PC-3 (cell line): ENCODE data around the gene RIMBP2. TPM values are rescaled to one million over a fixed set of nuclear protein-coding genes. Genes with fewer than 3 reads are reported as not detected.

Experiments
- ATAC-seq: fragments of 200-7000 bp; cut with Tn5 transposase; 2 replicates; pipeline ENCODE4 v1.9.1; 2020; ENCODE audit warnings: mild to moderate bottlenecking, moderate library complexity
- BruUV-seq: library from RNA; stranded (reverse); fragments of 400-500 nt; replicated peaks from 2 replicates; lab custom pipeline; 2021; lab: Mats Ljungman, UMichigan
- CTCF ChIA-PET: fragments of 300-600 bp; sonication (Branson Sonifier 250); formaldehyde crosslinking; loops from one replicate; lab custom pipeline; 2022; ENCODE audit warnings: antibody characterized with exemption; lab: Charles Lee
- POLR2A ChIA-PET: fragments of 300-600 bp; sonication (Branson Sonifier 250); formaldehyde crosslinking; loops from one replicate; lab custom pipeline; 2022; ENCODE audit warnings: antibody characterized with exemption; ENCODE audit not compliant: unreplicated experiment; lab: Charles Lee
- DNase-seq: peaks from one replicate; pipeline ENCODE4 v3.0.0-alpha.2; 2015
- H2AFZ ChIP-seq: fragments of 300-600 bp; sonication (generic); 2 replicates; pipeline ENCODE4 v1.6.0; 2016; ENCODE audit warnings: antibody characterized with exemption, low read length
- H3F3A ChIP-seq: fragments of 300-600 bp; sonication (generic); one replicate; pipeline ENCODE4 v1.6.0; 2017; ENCODE audit warnings: antibody characterized with exemption, low read length, control low read depth, mild to moderate bottlenecking; ENCODE audit not compliant: unreplicated experiment
- H3K27ac ChIP-seq: fragments of 300-600 bp; sonication (generic); 2 replicates; pipeline ENCODE4 v1.5.1; 2016; ENCODE audit warnings: mild to moderate bottlenecking, low read length
- H3K27me3 ChIP-seq: fragments of 300-600 bp; sonication (generic); 2 replicates; pipeline ENCODE4 v1.6.1; 2016; ENCODE audit warnings: low read length, mixed read lengths
- H3K36me3 ChIP-seq: fragments of 300-600 bp; sonication (generic); 2 replicates; pipeline ENCODE4 v1.6.1; 2016; ENCODE audit warnings: low read depth, mixed run types, low read length, mixed read lengths
- H3K4me1 ChIP-seq: fragments of 300-600 bp; sonication (generic); 2 replicates; pipeline ENCODE4 v1.5.1; 2016; ENCODE audit warnings: low read length; ENCODE audit not compliant: insufficient read depth
- H3K4me2 ChIP-seq: fragments of 300-600 bp; sonication (generic); 2 replicates; pipeline ENCODE4 v1.6.0; 2016; ENCODE audit warnings: low read length
- H3K4me3 ChIP-seq: fragments of 300-600 bp; sonication (generic); 2 replicates; pipeline ENCODE4 v1.5.1; 2016; ENCODE audit warnings: mild to moderate bottlenecking, low read length, mixed read lengths
- H3K79me2 ChIP-seq: fragments of 300-600 bp; sonication (generic); 2 replicates; pipeline ENCODE4 v1.6.1; 2017; ENCODE audit warnings: low read length, mixed read lengths
- H3K9ac ChIP-seq: fragments of 300-600 bp; sonication (generic); 2 replicates; pipeline ENCODE4 v1.6.0; 2016; ENCODE audit warnings: mild to moderate bottlenecking, low read length
- H3K9me2 ChIP-seq: fragments of 300-600 bp; sonication (generic); replicated peaks from 2 replicates; pipeline ENCODE4 v1.6.1; 2016; ENCODE audit warnings: mixed run types, low read length, mixed read lengths
- H3K9me3 ChIP-seq: fragments of 300-600 bp; sonication (generic); 2 replicates; pipeline ENCODE4 v1.6.1; 2016; ENCODE audit warnings: low read length, mixed read lengths
- H4K20me1 ChIP-seq: fragments of 300-600 bp; sonication (generic); 2 replicates; pipeline ENCODE4 v1.6.1; 2016; ENCODE audit warnings: low read length, mixed read lengths
- EZH2 ChIP-seq: fragments of 300-600 bp; sonication (generic); IDR thresholded peaks from one replicate; pipeline ENCODE4 v1.6.1; 2017; ENCODE audit warnings: antibody characterized with exemption, mild to moderate bottlenecking, low read length; ENCODE audit not compliant: unreplicated experiment
- EZH2phosphoT487 ChIP-seq: fragments of 300-600 bp; sonication (generic); IDR thresholded peaks from 2 replicates; pipeline ENCODE4 v1.6.1; 2018; ENCODE audit warnings: mild to moderate bottlenecking, antibody characterized with exemption, low read length, borderline replicate concordance
- intact Hi-C: fragments of 100-400 bp; cut with micrococcal nuclease; formaldehyde crosslinking; loops from 2 replicates; pipeline ENCODE4 v1.9.0; 2023
- total RNA-seq: library from RNA; depleted of rRNA; stranded (reverse); fragments of >200 nt; gene quantifications from 2 replicates; pipeline ENCODE4 v1.2.3, GENCODE V29; 2014
- TF ChIP-seq, protein P1 (sequence below): fragments of 300-600 bp; sonication (generic); conservative IDR thresholded peaks from 2 replicates; pipeline ENCODE4 v1.5.1; 2017; ENCODE audit warnings: antibody characterized with exemption, low read depth, mild to moderate bottlenecking, low read length

The RIMBP2 gene
- total RNA-seq, 1 experiment from 2014 or later, result not detected

- no peak for ATAC-seq
- intact Hi-C loops, result no loop called here
- H3K4me2 ChIP-seq, result no peak overlapping the region
- TF ChIP-seq EZH2, result no peak
- TF ChIP-seq, protein P1, sequence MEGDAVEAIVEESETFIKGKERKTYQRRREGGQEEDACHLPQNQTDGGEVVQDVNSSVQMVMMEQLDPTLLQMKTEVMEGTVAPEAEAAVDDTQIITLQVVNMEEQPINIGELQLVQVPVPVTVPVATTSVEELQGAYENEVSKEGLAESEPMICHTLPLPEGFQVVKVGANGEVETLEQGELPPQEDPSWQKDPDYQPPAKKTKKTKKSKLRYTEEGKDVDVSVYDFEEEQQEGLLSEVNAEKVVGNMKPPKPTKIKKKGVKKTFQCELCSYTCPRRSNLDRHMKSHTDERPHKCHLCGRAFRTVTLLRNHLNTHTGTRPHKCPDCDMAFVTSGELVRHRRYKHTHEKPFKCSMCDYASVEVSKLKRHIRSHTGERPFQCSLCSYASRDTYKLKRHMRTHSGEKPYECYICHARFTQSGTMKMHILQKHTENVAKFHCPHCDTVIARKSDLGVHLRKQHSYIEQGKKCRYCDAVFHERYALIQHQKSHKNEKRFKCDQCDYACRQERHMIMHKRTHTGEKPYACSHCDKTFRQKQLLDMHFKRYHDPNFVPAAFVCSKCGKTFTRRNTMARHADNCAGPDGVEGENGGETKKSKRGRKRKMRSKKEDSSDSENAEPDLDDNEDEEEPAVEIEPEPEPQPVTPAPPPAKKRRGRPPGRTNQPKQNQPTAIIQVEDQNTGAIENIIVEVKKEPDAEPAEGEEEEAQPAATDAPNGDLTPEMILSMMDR, result no peak
- no peak for TF ChIP-seq EZH2phosphoT487
- ChIA-PET POLR2A (no interaction called here), CTCF (no interaction called here)
- no peak for DNase-seq
- no peaks in the 10 kb centered on the region for H3K9me2 ChIP-seq
- H3K9me3 ChIP-seq, result no peaks in the 10 kb centered on the region
- no peaks in the 10 kb centered on the region for H3K27me3 ChIP-seq
- no peak overlapping the region for H3K27ac ChIP-seq
- no TSS peak for BruUV-seq
- no peaks in the 10 kb centered on the region for H3K4me1 ChIP-seq
- H3K79me2 ChIP-seq, result no peaks in the 10 kb centered on the region
- H3F3A ChIP-seq, result no peaks in the 10 kb centered on the region
- no peaks in the 10 kb centered on the region for H3K36me3 ChIP-seq
- H4K20me1 ChIP-seq, result no peaks in the 10 kb centered on the region
- no peak overlapping the region for H3K4me3 ChIP-seq
- no peak overlapping the region for H2AFZ ChIP-seq
- no peak overlapping the region for H3K9ac ChIP-seq
Measured at GRCh38 chr12:130382818-130383217, 333.3 kb downstream of the RIMBP2 start.

DNA sequence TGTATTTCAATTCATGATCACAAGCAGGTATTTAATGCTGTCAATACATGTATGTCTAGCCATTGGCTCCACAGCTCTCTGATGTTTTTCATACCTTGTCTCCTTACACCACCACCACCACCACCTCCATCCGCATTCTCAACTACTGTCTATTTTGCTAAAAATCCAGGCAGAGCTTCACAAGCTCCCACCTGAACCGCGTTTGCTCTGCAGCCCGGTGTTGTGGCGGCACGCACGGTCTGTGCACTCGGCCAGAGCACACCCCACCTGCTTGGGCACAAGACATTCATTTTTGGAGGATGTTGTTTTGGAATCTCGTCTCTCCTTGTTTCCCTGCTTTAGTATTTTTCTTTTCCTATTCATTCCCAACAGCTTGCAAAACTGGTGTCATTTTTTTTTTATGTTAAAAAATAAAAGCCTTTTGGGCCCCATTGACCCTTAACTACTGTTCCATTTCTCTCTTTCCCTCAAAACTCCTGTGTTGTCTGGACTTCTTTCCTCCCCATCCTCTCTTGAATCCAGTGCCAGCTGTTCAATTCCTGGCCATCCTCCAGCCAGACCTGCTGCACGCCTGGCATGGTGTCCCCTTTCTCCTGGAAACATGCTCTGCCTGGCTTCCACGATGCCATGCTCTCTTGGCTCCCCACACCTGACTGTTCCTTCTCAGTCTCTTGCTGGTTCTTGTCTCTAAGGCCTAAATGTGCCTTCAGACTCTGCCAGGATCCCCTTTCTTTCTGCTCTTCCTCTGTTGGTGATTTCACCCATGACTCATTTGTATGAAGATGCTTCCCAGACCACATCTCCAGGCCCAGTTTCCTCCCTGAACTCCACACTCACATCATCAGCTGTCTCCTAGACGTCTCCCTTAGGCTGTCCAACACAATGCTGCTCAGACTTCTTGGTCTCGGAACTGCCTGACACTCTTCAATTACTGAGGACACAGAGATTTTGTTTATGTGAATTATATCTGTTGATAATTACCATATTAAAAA lies 340.5 kb downstream of the RIMBP2 start:
- Histone ChIP-seq H3K4me3 (no peak overlapping the region), H3K27me3 (no peaks in the 10 kb centered on the region), H4K20me1 (no peaks in the 10 kb centered on the region), H3K9me3 (no peaks in the 10 kb centered on the region), H3K4me2 (no peak overlapping the region), H3K9ac (no peak overlapping the region), H3K36me3 (no peaks in the 10 kb centered on the region), H3K79me2 (no peaks in the 10 kb centered on the region), H2AFZ (no peak overlapping the region), H3F3A (no peaks in the 10 kb centered on the region), H3K4me1 (no peaks in the 10 kb centered on the region), H3K27ac (no peak overlapping the region), H3K9me2 (no peaks in the 10 kb centered on the region)
- no peak for DNase-seq
- ChIA-PET CTCF (no interaction called here), POLR2A (no interaction called here)
- intact Hi-C loops, result no loop called here
- ATAC-seq, result no peak
- BruUV-seq, result no TSS peak
- TF ChIP-seq, protein P1, result no peak

- Histone ChIP-seq H2AFZ (no peak overlapping the region), H3K9me3 (no peaks in the 10 kb centered on the region), H3K9me2 (no peaks in the 10 kb centered on the region), H3K36me3 (no peaks in the 10 kb centered on the region), H3K4me1 (no peaks in the 10 kb centered on the region), H3K79me2 (no peaks in the 10 kb centered on the region), H3K4me2 (no peak overlapping the region), H3K27me3 (no peaks in the 10 kb centered on the region), H3F3A (no peaks in the 10 kb centered on the region), H3K27ac (no peak overlapping the region), H3K4me3 (no peak overlapping the region), H3K9ac (no peak overlapping the region), H4K20me1 (no peaks in the 10 kb centered on the region)
- ChIA-PET POLR2A (no interaction called here), CTCF (no interaction called here)
- BruUV-seq, result no TSS peak
- intact Hi-C loops, result no loop called here
- DNase-seq, result no peak
- TF ChIP-seq, protein P1, result no peak
- TF ChIP-seq EZH2 (no peak), EZH2phosphoT487 (no peak)
- ATAC-seq, result no peak
Measured at GRCh38 chr12:130374083-130374482, 342.0 kb downstream of the RIMBP2 start.
